ENCODE data around the gene SURF1. TPM values are rescaled to one million over a fixed set of nuclear protein-coding genes. Genes with fewer than 3 reads are reported as not detected.
A peak's percentile ranks its signal among the peaks of the same experiment; 100 is the strongest.

The SURF1 gene
- total RNA-seq, 1 experiment from 2014 or later = 35.6 TPM

- Histone ChIP-seq H3K4me3 (ENCODE audit: low read length) (no peak overlapping the region), H2AFZ (ENCODE audit: low read length) (no peak overlapping the region), H3K27me3 (ENCODE audit: low read length) (no peaks in the 10 kb centered on the region), H3K36me3 (ENCODE audit: insufficient read depth, low read length) (peaks cover 23% of the 10 kb centered on the region; the same call in 1 of the 2 replicates), H3K27ac (ENCODE audit: low read length) (no peak overlapping the region), H3K9me2 (replicated peaks; ENCODE audit: insufficient read depth, low read length) (no peaks in the 10 kb centered on the region), H4K20me1 (ENCODE audit: insufficient read depth, low read depth, low read length) (peaks cover 38% of the 10 kb centered on the region), H3K4me2 (ENCODE audit: low read depth, low read length, poor library complexity, severe bottlenecking) (no peak overlapping the region), H3K9ac (ENCODE audit: low read length) (no peak overlapping the region), H3K4me1 (ENCODE audit: low read length) (no peaks in the 10 kb centered on the region), H3K79me2 (ENCODE audit: low read length) (peaks cover 40% of the 10 kb centered on the region), H3K9me3 (ENCODE audit: low read length) (no peaks in the 10 kb centered on the region)
- DNase-seq = no peak
Measured at GRCh38 chr9:133366435-133366834, 10.1 kb upstream of the SURF1 start.

DNA sequence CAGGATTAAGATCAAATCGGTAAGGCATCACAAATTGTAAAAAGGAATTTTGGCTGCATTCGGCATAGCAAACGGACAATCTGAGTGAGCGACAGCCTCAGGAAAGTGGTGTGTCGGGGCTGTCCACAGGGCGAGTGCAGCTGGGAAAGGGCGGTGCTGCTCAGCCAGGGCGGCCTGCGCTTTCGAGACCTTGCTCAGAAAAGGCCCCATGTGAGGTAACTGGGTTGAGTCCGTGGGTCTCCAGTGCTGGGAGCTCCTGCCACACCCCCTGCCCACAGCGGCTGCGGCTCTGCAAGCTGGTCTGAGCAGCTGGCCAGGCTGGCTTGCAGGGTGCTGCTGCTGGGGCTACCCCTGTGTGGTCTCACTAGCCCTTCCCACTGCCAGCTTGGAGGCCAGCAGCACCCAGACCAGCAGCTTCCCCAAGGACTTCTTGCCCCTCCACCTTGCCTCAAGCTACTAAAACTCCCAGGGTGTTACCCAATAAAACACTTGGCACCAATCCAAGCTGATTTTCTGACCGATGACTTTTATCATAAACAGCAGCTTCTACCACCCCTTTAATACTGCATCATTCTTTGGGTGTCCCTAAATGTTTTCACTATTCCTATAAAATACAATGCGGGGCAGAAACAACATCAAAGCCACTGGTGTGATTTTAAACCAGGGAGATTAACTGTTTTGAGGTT lies 6.2 kb upstream of the SURF1 start:
- H2AFZ ChIP-seq (ENCODE audit: low read length) = no peak overlapping the region
- H3K27ac ChIP-seq (ENCODE audit: low read length) = no peak overlapping the region
- H3K79me2 ChIP-seq (ENCODE audit: low read length) = peaks cover 9% of the 10 kb centered on the region
- H3K27me3 ChIP-seq (ENCODE audit: low read length) = no peaks in the 10 kb centered on the region
- no peaks in the 10 kb centered on the region for H3K9me3 ChIP-seq (ENCODE audit: low read length)
- peaks cover 9% of the 10 kb centered on the region for H3K4me1 ChIP-seq (ENCODE audit: low read length)
- DNase-seq = no peak
- H3K9me2 ChIP-seq (replicated peaks; ENCODE audit: insufficient read depth, low read length) = no peaks in the 10 kb centered on the region
- peaks cover 9% of the 10 kb centered on the region; the same call in 1 of the 2 replicates for H4K20me1 ChIP-seq (ENCODE audit: insufficient read depth, low read depth, low read length)
- H3K4me2 ChIP-seq (ENCODE audit: low read depth, low read length, poor library complexity, severe bottlenecking) = no peak overlapping the region
- H3K36me3 ChIP-seq (ENCODE audit: insufficient read depth, low read length) = peaks cover 22% of the 10 kb centered on the region; the same call in 1 of the 2 replicates
- no peak overlapping the region for H3K4me3 ChIP-seq (ENCODE audit: low read length)
- no peak overlapping the region for H3K9ac ChIP-seq (ENCODE audit: low read length)

DNA sequence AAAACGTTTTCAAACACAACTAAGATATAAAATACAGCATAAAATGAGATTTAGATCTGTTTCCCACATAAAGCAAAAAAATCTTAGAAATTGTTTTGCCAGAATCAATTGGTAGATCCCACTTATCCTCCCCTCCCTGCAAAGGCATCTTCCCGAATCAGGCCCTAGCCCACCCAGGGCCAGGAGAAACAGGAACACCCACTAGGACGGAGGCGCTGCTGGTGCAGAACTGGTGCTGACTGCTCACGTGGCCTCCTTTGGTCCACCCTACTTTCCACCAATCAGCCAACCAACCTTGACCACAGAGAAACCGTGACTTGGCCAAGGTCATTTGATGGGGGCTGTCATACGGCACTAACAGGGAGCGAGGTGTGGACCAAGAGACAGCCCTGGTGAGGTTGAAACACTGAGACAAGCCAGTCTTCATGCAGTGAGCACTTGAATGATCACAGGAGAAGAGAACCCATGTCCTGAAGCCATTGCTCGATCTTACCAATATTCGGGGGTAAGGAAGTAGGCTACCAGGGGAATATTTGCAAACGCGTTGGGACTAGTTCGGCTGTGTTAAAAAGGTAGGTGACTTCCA lies 5.3 kb upstream of the SURF1 start:
- Histone ChIP-seq H3K36me3 (ENCODE audit: insufficient read depth, low read length) (peaks cover 22% of the 10 kb centered on the region; the same call in 1 of the 2 replicates), H3K9me3 (ENCODE audit: low read length) (no peaks in the 10 kb centered on the region), H3K9me2 (replicated peaks; ENCODE audit: insufficient read depth, low read length) (no peaks in the 10 kb centered on the region), H3K4me2 (ENCODE audit: low read depth, low read length, poor library complexity, severe bottlenecking) (no peak overlapping the region), H3K9ac (ENCODE audit: low read length) (no peak overlapping the region), H2AFZ (ENCODE audit: low read length) (no peak overlapping the region), H3K4me3 (ENCODE audit: low read length) (no peak overlapping the region), H3K4me1 (ENCODE audit: low read length) (peaks cover 14% of the 10 kb centered on the region), H3K27me3 (ENCODE audit: low read length) (no peaks in the 10 kb centered on the region), H3K27ac (ENCODE audit: low read length) (no peak overlapping the region), H3K79me2 (ENCODE audit: low read length) (peaks cover 16% of the 10 kb centered on the region), H4K20me1 (ENCODE audit: insufficient read depth, low read depth, low read length) (0 out of 2 replicates have a peak, but pooled peaks cover 2% of the 10 kb centered on the region)
- no peak for DNase-seq

DNA sequence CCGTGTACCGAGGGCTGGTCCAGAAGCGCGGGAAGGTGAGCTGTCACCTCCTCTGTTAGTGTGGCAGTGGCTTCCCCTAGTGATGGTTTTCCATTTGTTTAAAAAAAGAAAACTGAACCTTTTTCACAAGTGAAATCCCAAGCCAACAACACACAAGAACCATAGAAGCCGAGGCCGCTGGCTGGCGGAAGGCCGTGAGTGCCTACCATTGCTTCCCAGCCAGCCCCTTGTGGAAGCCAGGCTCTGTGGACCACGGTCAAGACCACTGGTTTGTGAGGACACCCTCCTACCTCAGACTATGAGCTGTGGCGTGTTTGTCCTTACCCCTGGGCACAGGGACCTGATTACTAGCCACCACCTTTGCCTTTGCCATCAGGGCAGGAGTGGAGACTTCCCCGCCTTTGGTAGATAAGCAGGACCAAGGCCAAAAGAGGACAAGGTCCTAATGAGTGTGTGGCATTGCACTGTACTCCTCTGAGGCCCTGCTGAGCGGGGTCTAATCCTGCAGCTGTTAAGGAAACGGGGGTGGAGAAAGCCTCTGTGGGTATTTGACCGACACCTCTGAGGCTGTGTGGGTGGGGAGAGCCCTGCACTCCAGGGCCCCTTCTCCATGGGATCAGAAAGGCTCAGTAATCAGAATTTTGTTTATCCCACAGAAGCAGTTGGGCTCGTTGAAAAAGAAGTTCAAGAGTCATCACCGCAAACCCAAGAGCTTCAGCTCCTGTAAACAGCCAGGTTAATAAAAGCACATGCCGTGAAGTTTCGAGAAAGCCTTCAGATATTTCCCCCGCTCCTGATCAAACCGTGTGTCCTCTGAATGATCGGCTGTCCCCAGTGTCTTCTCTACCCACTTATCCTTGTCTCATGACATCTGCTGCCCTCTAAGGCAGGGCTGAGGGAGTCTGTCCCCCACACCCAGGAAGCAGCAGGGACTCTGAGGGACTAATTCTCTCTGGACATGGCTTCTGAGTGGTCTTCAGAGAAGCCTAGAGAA lies 4.4 kb upstream of the SURF1 start:
- no peak for DNase-seq
- Histone ChIP-seq H3K27me3 (ENCODE audit: low read length) (no peaks in the 10 kb centered on the region), H3K9ac (ENCODE audit: low read length) (no peak overlapping the region), H3K4me3 (ENCODE audit: low read length) (no peak overlapping the region), H2AFZ (ENCODE audit: low read length) (no peak overlapping the region), H4K20me1 (ENCODE audit: insufficient read depth, low read depth, low read length) (0 out of 2 replicates have a peak, but pooled peaks cover 2% of the 10 kb centered on the region), H3K79me2 (ENCODE audit: low read length) (peaks cover 20% of the 10 kb centered on the region), H3K4me2 (ENCODE audit: low read depth, low read length, poor library complexity, severe bottlenecking) (no peak overlapping the region), H3K27ac (ENCODE audit: low read length) (no peak overlapping the region), H3K9me3 (ENCODE audit: low read length) (no peaks in the 10 kb centered on the region), H3K4me1 (ENCODE audit: low read length) (peaks cover 14% of the 10 kb centered on the region), H3K36me3 (ENCODE audit: insufficient read depth, low read length) (peaks cover 20% of the 10 kb centered on the region; the same call in 1 of the 2 replicates), H3K9me2 (replicated peaks; ENCODE audit: insufficient read depth, low read length) (no peaks in the 10 kb centered on the region)

DNA sequence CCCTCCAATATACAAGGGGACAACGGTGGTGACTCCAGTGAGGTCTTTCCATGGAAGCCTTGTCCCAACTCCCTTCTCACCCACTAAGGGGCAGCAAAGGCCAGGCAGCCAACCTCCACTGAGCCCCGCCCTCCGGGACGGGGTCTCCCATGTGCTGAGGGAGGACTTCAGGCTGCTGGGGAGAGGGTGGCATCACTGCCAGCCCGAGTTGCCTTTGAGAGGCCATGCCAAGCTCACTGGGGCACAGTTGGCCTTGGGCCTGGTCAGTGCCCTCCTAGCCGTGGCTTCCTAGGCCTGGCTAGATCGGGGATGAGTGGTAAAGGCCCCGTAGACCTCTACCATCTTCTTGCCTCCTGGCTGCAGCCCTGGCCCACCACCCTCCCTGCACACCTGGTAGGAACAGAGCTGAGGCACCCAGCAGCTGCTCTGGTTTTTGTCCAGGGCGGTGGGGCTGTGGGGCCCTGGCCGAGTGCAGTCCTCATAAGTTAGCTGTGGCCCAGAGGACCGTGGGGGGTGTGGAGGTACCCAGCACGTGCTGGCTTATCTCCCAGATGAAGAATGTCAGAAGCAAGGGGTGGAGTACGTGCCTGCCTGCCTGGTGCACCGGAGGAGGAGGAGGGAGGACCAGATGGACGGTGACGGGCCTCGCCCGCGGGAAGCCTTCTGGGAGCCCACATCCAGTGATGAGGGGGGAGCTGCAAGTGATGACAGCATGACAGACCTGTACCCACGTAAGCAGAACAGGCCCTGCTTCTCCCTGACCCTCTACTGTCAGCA lies 3.3 kb upstream of the SURF1 start:
- no peaks in the 10 kb centered on the region for H3K9me3 ChIP-seq (ENCODE audit: low read length)
- H3K36me3 ChIP-seq (ENCODE audit: insufficient read depth, low read length) = peaks cover 19% of the 10 kb centered on the region; the same call in 1 of the 2 replicates
- peaks cover 25% of the 10 kb centered on the region for H3K4me1 ChIP-seq (ENCODE audit: low read length)
- H3K4me2 ChIP-seq (ENCODE audit: low read depth, low read length, poor library complexity, severe bottlenecking) = no peak overlapping the region
- no peaks in the 10 kb centered on the region for H3K9me2 ChIP-seq (replicated peaks; ENCODE audit: insufficient read depth, low read length)
- H3K79me2 ChIP-seq (ENCODE audit: low read length) = peaks cover 20% of the 10 kb centered on the region
- no peak overlapping the region for H3K4me3 ChIP-seq (ENCODE audit: low read length)
- H3K27ac ChIP-seq (ENCODE audit: low read length) = no peak overlapping the region
- H3K9ac ChIP-seq (ENCODE audit: low read length) = no peak overlapping the region
- 0 out of 2 replicates have a peak, but pooled peaks cover 2% of the 10 kb centered on the region for H4K20me1 ChIP-seq (ENCODE audit: insufficient read depth, low read depth, low read length)
- no peaks in the 10 kb centered on the region for H3K27me3 ChIP-seq (ENCODE audit: low read length)
- H2AFZ ChIP-seq (ENCODE audit: low read length) = no peak overlapping the region
- no peak for DNase-seq

DNA sequence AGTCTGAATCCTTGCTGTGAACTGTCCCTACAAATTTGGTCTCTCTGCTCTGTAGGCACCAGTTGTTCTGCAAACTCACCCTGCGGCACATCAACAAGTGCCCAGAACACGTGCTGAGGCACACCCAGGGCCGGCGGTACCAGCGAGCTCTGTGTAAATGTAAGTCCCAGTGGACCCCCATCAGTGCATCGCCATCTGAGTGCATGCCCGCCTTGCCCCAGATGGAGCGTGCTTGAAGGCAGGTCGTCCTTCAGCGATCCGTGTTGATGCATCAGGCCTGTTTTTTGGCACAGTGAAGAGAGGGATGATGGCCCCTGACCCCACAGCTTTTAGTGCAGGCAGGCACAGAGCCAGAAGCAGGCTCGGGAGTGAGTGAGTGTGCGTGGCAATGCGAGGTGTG lies 1.4 kb upstream of the SURF1 start:
- no peaks in the 10 kb centered on the region for H3K27me3 ChIP-seq (ENCODE audit: low read length)
- peak overlapping the region; percentile 87 for H3K9ac ChIP-seq (ENCODE audit: low read length)
- no peak overlapping the region for H2AFZ ChIP-seq (ENCODE audit: low read length)
- H3K27ac ChIP-seq (ENCODE audit: low read length) = no peak overlapping the region
- peak overlapping the region; percentile 93 for H3K4me3 ChIP-seq (ENCODE audit: low read length)
- DNase-seq = no peak
- no peaks in the 10 kb centered on the region for H3K9me2 ChIP-seq (replicated peaks; ENCODE audit: insufficient read depth, low read length)
- H3K4me1 ChIP-seq (ENCODE audit: low read length) = peaks cover 40% of the 10 kb centered on the region
- H3K79me2 ChIP-seq (ENCODE audit: low read length) = peaks cover 20% of the 10 kb centered on the region
- peak overlapping the region; percentile 82 for H3K4me2 ChIP-seq (ENCODE audit: low read depth, low read length, poor library complexity, severe bottlenecking)
- no peaks in the 10 kb centered on the region for H3K9me3 ChIP-seq (ENCODE audit: low read length)
- 0 out of 2 replicates have a peak, but pooled peaks cover under 1% of the 10 kb centered on the region for H4K20me1 ChIP-seq (ENCODE audit: insufficient read depth, low read depth, low read length)
- H3K36me3 ChIP-seq (ENCODE audit: insufficient read depth, low read length) = peaks cover 10% of the 10 kb centered on the region; the same call in 1 of the 2 replicates

DNA sequence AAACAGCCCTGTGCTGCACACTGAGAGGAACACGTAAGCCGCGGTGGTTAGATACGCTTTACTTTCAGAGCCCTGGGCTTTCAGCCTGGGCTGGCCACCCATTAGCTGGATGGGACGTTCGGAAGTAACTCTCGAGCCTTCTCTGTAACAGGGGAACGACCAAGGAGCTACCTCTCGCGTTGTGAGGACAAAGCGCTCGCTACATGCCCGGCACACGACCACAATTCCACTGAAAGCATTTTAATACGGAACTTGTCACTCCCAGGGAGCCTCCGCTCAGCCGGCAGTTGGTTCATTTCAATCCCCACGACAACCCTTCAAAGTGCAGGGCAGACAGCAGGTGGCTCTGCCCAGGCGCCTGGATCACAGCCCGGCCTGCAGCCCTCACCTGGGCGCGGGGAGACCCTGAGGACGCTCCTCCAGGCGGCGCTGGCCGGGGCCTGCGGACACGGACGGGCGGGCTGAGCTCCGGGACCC lies 368 bp downstream of the SURF1 start:
- peak overlapping the region; percentile 93 for H3K4me3 ChIP-seq (ENCODE audit: low read length)
- H2AFZ ChIP-seq (ENCODE audit: low read length) = no peak overlapping the region
- peaks cover 16% of the 10 kb centered on the region for H3K36me3 ChIP-seq (ENCODE audit: insufficient read depth, low read length)

More for the DNA sequence above, 368 bp downstream of the SURF1 start:
- Histone ChIP-seq H3K9me2 (replicated peaks; ENCODE audit: insufficient read depth, low read length) (no peaks in the 10 kb centered on the region), H3K27me3 (ENCODE audit: low read length) (no peaks in the 10 kb centered on the region), H3K79me2 (ENCODE audit: low read length) (peaks cover 20% of the 10 kb centered on the region), H3K9me3 (ENCODE audit: low read length) (no peaks in the 10 kb centered on the region), H3K27ac (ENCODE audit: low read length) (no peak overlapping the region), H4K20me1 (ENCODE audit: insufficient read depth, low read depth, low read length) (0 out of 2 replicates have a peak, but pooled peaks cover 3% of the 10 kb centered on the region), H3K4me1 (ENCODE audit: low read length) (peaks cover 44% of the 10 kb centered on the region), H3K4me2 (ENCODE audit: low read depth, low read length, poor library complexity, severe bottlenecking) (peak overlapping the region; percentile 90), H3K9ac (ENCODE audit: low read length) (peak overlapping the region; percentile 89)
- DNase-seq = peak; percentile 55

All from Karpas-422 (cell line).